ENCODE measurements around the gene KAT2B. TPM values are rescaled to one million over a fixed set of nuclear protein-coding genes. Genes with fewer than 3 reads are reported as not detected.
A peak's percentile ranks its signal among the peaks of the same experiment; 100 is the strongest.

The KAT2B gene
- total RNA-seq, 1 experiment from 2014 or later: 4.6 TPM

- Histone ChIP-seq H3K4me1 (ENCODE audit: insufficient read depth, low read length, poor library complexity, severe bottlenecking) (no peaks in the 10 kb centered on the region), H3K27ac (ENCODE audit: low read depth, low read length, poor library complexity, severe bottlenecking) (no peak overlapping the region), H3K27me3 (replicated peaks; ENCODE audit: insufficient read depth, low read depth, low read length, poor library complexity) (no peaks in the 10 kb centered on the region), H3K4me3 (ENCODE audit: low read depth, low read length, poor library complexity, severe bottlenecking) (no peak overlapping the region), H3K9me3 (ENCODE audit: low read depth, low read length, poor library complexity, severe bottlenecking) (no peaks in the 10 kb centered on the region), H3K36me3 (ENCODE audit: insufficient read depth, low read length, poor library complexity, severe bottlenecking) (no peaks in the 10 kb centered on the region)
- peak; percentile 29 for DNase-seq (ENCODE audit: low spot score)
- TF ChIP-seq EZH2 (IDR thresholded peaks at IDR 0.05; ENCODE audit: borderline replicate concordance, low read depth, low read length, poor library complexity, severe bottlenecking) (no peak), CTCF (conservative IDR thresholded peaks at IDR 0.05; ENCODE audit: low read depth, low read length) (no peak)
- intact Hi-C loops (cut with micrococcal nuclease; ENCODE audit: unreplicated experiment): loop anchor here (5.0 kb wide), 1 partner anchor 260 kb away; no protein-coding TSS in a partner anchor
- CTCF ChIA-PET: no interaction called here
- POLR2A ChIA-PET (ENCODE audit: low non-redundant PET): no interaction called here
- no TSS peak for BruUV-seq (replicated peaks)
Observed at GRCh38 chr3:20141851-20142250, 101.6 kb downstream of the KAT2B start.

- H3K27me3 ChIP-seq (replicated peaks; ENCODE audit: insufficient read depth, low read depth, low read length, poor library complexity): no peaks in the 10 kb centered on the region
- H3K27ac ChIP-seq (ENCODE audit: low read depth, low read length, poor library complexity, severe bottlenecking): no peak overlapping the region
- H3K36me3 ChIP-seq (ENCODE audit: insufficient read depth, low read length, poor library complexity, severe bottlenecking): no peaks in the 10 kb centered on the region
- H3K9me3 ChIP-seq (ENCODE audit: low read depth, low read length, poor library complexity, severe bottlenecking): no peaks in the 10 kb centered on the region
- POLR2A ChIA-PET (ENCODE audit: low non-redundant PET): no interaction called here
- no TSS peak for BruUV-seq (replicated peaks)
- no peak for DNase-seq (ENCODE audit: low spot score)
- no peak for TF ChIP-seq EZH2 (IDR thresholded peaks at IDR 0.05; ENCODE audit: borderline replicate concordance, low read depth, low read length, poor library complexity, severe bottlenecking)
- no peak for TF ChIP-seq CTCF (conservative IDR thresholded peaks at IDR 0.05; ENCODE audit: low read depth, low read length)
- CTCF ChIA-PET: no interaction called here
- no peak overlapping the region for H3K4me3 ChIP-seq (ENCODE audit: low read depth, low read length, poor library complexity, severe bottlenecking)
- no peaks in the 10 kb centered on the region for H3K4me1 ChIP-seq (ENCODE audit: insufficient read depth, low read length, poor library complexity, severe bottlenecking)
- intact Hi-C loops (cut with micrococcal nuclease; ENCODE audit: unreplicated experiment): loop anchor here (5.0 kb wide), 1 partner anchor 260 kb away; no protein-coding TSS in a partner anchor
Observed at GRCh38 chr3:20142517-20142916, 102.3 kb downstream of the KAT2B start.

- H3K27ac ChIP-seq (ENCODE audit: low read depth, low read length, poor library complexity, severe bottlenecking): no peak overlapping the region
- no peaks in the 10 kb centered on the region for H3K4me1 ChIP-seq (ENCODE audit: insufficient read depth, low read length, poor library complexity, severe bottlenecking)
- CTCF ChIA-PET: no interaction called here
- no peak overlapping the region for H3K4me3 ChIP-seq (ENCODE audit: low read depth, low read length, poor library complexity, severe bottlenecking)
- BruUV-seq (replicated peaks): no TSS peak
- H3K36me3 ChIP-seq (ENCODE audit: insufficient read depth, low read length, poor library complexity, severe bottlenecking): no peaks in the 10 kb centered on the region
- H3K27me3 ChIP-seq (replicated peaks; ENCODE audit: insufficient read depth, low read depth, low read length, poor library complexity): no peaks in the 10 kb centered on the region
- no peaks in the 10 kb centered on the region for H3K9me3 ChIP-seq (ENCODE audit: low read depth, low read length, poor library complexity, severe bottlenecking)
- intact Hi-C loops (cut with micrococcal nuclease; ENCODE audit: unreplicated experiment): loop anchor here (5.0 kb wide), 1 partner anchor 259 kb away; no protein-coding TSS in a partner anchor
- TF ChIP-seq EZH2 (IDR thresholded peaks at IDR 0.05; ENCODE audit: borderline replicate concordance, low read depth, low read length, poor library complexity, severe bottlenecking) (no peak), CTCF (conservative IDR thresholded peaks at IDR 0.05; ENCODE audit: low read depth, low read length) (no peak)
- no peak for DNase-seq (ENCODE audit: low spot score)
- POLR2A ChIA-PET (ENCODE audit: low non-redundant PET): no interaction called here
Observed at GRCh38 chr3:20143519-20143918, 103.3 kb downstream of the KAT2B start.
